ENCODE data around the gene FAM20B. TPM values are rescaled to one million over a fixed set of nuclear protein-coding genes. Genes with fewer than 3 reads are reported as not detected.

Gene FAM20B
- total and polyA plus RNA-seq, 2 experiments from 2014 or later: 5.3 to 22.5 TPM

DNA sequence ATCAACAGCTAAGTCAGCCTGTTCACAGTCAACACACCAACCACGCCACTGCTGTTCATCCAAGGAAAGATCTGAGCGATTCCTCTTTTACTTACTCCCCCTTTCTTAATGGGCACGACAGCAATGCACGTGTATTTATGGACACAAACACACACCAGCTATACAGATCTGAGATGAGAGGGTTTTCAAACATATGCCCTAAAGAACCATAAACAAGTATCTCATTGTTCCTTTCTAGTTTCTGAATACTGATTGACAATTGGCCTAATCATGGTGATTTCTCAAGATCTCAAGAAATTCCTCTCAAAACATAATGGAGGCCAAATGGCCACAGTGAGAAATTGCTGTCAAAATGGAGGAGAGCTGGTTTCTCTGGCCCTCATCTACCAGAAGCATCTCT, 74.2 kb downstream of the FAM20B start:
- H3K4me3 Mint-ChIP-seq: no peak overlapping the region

More for the DNA sequence above, 74.2 kb downstream of the FAM20B start:
- TF ChIP-seq, protein P1, sequence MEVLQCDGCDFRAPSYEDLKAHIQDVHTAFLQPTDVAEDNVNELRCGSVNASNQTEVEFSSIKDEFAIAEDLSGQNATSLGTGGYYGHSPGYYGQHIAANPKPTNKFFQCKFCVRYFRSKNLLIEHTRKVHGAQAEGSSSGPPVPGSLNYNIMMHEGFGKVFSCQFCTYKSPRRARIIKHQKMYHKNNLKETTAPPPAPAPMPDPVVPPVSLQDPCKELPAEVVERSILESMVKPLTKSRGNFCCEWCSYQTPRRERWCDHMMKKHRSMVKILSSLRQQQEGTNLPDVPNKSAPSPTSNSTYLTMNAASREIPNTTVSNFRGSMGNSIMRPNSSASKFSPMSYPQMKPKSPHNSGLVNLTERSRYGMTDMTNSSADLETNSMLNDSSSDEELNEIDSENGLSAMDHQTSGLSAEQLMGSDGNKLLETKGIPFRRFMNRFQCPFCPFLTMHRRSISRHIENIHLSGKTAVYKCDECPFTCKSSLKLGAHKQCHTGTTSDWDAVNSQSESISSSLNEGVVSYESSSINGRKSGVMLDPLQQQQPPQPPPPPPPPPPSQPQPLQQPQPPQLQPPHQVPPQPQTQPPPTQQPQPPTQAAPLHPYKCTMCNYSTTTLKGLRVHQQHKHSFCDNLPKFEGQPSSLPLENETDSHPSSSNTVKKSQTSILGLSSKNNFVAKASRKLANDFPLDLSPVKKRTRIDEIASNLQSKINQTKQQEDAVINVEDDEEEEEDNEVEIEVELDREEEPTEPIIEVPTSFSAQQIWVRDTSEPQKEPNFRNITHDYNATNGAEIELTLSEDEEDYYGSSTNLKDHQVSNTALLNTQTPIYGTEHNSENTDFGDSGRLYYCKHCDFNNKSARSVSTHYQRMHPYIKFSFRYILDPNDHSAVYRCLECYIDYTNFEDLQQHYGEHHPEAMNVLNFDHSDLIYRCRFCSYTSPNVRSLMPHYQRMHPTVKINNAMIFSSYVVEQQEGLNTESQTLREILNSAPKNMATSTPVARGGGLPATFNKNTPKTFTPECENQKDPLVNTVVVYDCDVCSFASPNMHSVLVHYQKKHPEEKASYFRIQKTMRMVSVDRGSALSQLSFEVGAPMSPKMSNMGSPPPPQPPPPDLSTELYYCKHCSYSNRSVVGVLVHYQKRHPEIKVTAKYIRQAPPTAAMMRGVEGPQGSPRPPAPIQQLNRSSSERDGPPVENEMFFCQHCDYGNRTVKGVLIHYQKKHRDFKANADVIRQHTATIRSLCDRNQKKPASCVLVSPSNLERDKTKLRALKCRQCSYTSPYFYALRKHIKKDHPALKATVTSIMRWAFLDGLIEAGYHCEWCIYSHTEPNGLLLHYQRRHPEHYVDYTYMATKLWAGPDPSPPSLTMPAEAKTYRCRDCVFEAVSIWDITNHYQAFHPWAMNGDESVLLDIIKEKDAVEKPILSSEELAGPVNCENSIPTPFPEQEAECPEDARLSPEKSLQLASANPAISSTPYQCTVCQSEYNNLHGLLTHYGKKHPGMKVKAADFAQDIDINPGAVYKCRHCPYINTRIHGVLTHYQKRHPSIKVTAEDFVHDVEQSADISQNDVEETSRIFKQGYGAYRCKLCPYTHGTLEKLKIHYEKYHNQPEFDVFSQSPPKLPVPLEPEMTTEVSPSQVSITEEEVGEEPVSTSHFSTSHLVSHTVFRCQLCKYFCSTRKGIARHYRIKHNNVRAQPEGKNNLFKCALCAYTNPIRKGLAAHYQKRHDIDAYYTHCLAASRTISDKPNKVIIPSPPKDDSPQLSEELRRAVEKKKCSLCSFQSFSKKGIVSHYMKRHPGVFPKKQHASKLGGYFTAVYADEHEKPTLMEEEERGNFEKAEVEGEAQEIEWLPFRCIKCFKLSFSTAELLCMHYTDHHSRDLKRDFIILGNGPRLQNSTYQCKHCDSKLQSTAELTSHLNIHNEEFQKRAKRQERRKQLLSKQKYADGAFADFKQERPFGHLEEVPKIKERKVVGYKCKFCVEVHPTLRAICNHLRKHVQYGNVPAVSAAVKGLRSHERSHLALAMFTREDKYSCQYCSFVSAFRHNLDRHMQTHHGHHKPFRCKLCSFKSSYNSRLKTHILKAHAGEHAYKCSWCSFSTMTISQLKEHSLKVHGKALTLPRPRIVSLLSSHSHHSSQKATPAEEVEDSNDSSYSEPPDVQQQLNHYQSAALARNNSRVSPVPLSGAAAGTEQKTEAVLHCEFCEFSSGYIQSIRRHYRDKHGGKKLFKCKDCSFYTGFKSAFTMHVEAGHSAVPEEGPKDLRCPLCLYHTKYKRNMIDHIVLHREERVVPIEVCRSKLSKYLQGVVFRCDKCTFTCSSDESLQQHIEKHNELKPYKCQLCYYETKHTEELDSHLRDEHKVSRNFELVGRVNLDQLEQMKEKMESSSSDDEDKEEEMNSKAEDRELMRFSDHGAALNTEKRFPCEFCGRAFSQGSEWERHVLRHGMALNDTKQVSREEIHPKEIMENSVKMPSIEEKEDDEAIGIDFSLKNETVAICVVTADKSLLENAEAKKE (CRISPR knock-in tag; IDR thresholded peaks at IDR 0.05): no peak
- no peak for TF ChIP-seq ZNF331 (CRISPR knock-in tag; IDR thresholded peaks at IDR 0.05; ENCODE audit: low read depth)
- no peak for TF ChIP-seq EZH2phosphoT487 (IDR thresholded peaks at IDR 0.05; ENCODE audit: unreplicated experiment)
- TF ChIP-seq, protein P2, sequence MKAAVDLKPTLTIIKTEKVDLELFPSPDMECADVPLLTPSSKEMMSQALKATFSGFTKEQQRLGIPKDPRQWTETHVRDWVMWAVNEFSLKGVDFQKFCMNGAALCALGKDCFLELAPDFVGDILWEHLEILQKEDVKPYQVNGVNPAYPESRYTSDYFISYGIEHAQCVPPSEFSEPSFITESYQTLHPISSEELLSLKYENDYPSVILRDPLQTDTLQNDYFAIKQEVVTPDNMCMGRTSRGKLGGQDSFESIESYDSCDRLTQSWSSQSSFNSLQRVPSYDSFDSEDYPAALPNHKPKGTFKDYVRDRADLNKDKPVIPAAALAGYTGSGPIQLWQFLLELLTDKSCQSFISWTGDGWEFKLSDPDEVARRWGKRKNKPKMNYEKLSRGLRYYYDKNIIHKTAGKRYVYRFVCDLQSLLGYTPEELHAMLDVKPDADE (IDR thresholded peaks at IDR 0.05): no peak
- TF ChIP-seq NANOG (IDR thresholded peaks at IDR 0.05; ENCODE audit: borderline replicate concordance): no peak
- no peak for TF ChIP-seq CREB1 (CRISPR knock-in tag; IDR thresholded peaks at IDR 0.05; ENCODE audit: low read depth)
- TF ChIP-seq STAT1 (IDR thresholded peaks at IDR 0.05; ENCODE audit: unreplicated experiment): no peak
- TF ChIP-seq EZH2 (IDR thresholded peaks at IDR 0.05; ENCODE audit: low read depth, unreplicated experiment): no peak
- TF ChIP-seq, protein P3, sequence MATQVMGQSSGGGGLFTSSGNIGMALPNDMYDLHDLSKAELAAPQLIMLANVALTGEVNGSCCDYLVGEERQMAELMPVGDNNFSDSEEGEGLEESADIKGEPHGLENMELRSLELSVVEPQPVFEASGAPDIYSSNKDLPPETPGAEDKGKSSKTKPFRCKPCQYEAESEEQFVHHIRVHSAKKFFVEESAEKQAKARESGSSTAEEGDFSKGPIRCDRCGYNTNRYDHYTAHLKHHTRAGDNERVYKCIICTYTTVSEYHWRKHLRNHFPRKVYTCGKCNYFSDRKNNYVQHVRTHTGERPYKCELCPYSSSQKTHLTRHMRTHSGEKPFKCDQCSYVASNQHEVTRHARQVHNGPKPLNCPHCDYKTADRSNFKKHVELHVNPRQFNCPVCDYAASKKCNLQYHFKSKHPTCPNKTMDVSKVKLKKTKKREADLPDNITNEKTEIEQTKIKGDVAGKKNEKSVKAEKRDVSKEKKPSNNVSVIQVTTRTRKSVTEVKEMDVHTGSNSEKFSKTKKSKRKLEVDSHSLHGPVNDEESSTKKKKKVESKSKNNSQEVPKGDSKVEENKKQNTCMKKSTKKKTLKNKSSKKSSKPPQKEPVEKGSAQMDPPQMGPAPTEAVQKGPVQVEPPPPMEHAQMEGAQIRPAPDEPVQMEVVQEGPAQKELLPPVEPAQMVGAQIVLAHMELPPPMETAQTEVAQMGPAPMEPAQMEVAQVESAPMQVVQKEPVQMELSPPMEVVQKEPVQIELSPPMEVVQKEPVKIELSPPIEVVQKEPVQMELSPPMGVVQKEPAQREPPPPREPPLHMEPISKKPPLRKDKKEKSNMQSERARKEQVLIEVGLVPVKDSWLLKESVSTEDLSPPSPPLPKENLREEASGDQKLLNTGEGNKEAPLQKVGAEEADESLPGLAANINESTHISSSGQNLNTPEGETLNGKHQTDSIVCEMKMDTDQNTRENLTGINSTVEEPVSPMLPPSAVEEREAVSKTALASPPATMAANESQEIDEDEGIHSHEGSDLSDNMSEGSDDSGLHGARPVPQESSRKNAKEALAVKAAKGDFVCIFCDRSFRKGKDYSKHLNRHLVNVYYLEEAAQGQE (IDR thresholded peaks at IDR 0.05; ENCODE audit: unreplicated experiment): no peak
- TF ChIP-seq ZNF114 (CRISPR knock-in tag; IDR thresholded peaks at IDR 0.05): no peak
- TF ChIP-seq POLR2AphosphoS5 (IDR thresholded peaks at IDR 0.05; ENCODE audit: low read depth): no peak
- TF ChIP-seq JUNB (IDR thresholded peaks at IDR 0.05; ENCODE audit: unreplicated experiment): no peak
- TF ChIP-seq, protein P4, sequence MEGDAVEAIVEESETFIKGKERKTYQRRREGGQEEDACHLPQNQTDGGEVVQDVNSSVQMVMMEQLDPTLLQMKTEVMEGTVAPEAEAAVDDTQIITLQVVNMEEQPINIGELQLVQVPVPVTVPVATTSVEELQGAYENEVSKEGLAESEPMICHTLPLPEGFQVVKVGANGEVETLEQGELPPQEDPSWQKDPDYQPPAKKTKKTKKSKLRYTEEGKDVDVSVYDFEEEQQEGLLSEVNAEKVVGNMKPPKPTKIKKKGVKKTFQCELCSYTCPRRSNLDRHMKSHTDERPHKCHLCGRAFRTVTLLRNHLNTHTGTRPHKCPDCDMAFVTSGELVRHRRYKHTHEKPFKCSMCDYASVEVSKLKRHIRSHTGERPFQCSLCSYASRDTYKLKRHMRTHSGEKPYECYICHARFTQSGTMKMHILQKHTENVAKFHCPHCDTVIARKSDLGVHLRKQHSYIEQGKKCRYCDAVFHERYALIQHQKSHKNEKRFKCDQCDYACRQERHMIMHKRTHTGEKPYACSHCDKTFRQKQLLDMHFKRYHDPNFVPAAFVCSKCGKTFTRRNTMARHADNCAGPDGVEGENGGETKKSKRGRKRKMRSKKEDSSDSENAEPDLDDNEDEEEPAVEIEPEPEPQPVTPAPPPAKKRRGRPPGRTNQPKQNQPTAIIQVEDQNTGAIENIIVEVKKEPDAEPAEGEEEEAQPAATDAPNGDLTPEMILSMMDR (conservative IDR thresholded peaks at IDR 0.05; ENCODE audit: low read depth in 2 of 2): no peak
- no peaks in the 10 kb centered on the region for H3K79me2 ChIP-seq (replicated peaks; ENCODE audit: insufficient read depth)
- H3K27me3 ChIP-seq (ENCODE audit: insufficient read depth): no peaks in the 10 kb centered on the region
- no peak for ATAC-seq
- no peak overlapping the region for H3K27ac Mint-ChIP-seq
- no peaks in the 10 kb centered on the region for H3K27me3 Mint-ChIP-seq (ENCODE audit: insufficient read depth, low read depth, poor library complexity)
- H3K4me1 Mint-ChIP-seq: peaks cover 9% of the 10 kb centered on the region
- 0 out of 2 replicates have a peak, but pooled peaks cover 4% of the 10 kb centered on the region for H3K9me2 ChIP-seq (ENCODE audit: insufficient read depth)
- 0 out of 2 replicates have a peak overlapping the region, but pooled peaks have one; percentile 43 for H3K27ac ChIP-seq (ENCODE audit: low read depth)
- no peaks in the 10 kb centered on the region for H3K9me3 Mint-ChIP-seq
- no peak for DNase-seq (ENCODE audit: low spot score)
- H3K4me2 ChIP-seq: no peak overlapping the region
- H3F3A ChIP-seq (replicated peaks; ENCODE audit: low read depth): no peaks in the 10 kb centered on the region
- peaks cover 8% of the 10 kb centered on the region for H3K4me1 ChIP-seq (ENCODE audit: insufficient read depth)
- H2AFZ ChIP-seq: no peak overlapping the region
- no peak overlapping the region for H3K4me3 ChIP-seq
- peaks cover 28% of the 10 kb centered on the region for H3K36me3 Mint-ChIP-seq (ENCODE audit: low read depth)
- H3K36me3 ChIP-seq (ENCODE audit: insufficient read depth): peaks cover 10% of the 10 kb centered on the region; the same call in 1 of the 2 replicates
- no peaks in the 10 kb centered on the region for H4K20me1 ChIP-seq (replicated peaks; ENCODE audit: insufficient read depth)

Measured in GM23338 (cell line).